Cardiac muscle cell (in vitro differentiated cells and primary cell): ENCODE results near the gene RNF121. TPM values are rescaled to one million over a fixed set of nuclear protein-coding genes. Genes with fewer than 3 reads are reported as not detected.

Experiments used
- DNase-seq, 2 donors: peaks; one replicate each; pipeline versions ENCODE4 v3.0.0 to v3.0.0-alpha.2; 2010 to 2017; ENCODE audit warnings: low read depth in 1 of 2, low spot score in 1 of 2
- H3K27ac ChIP-seq: fragments of 200-600 bp; sonication (generic); 2 replicates; pipeline ENCODE4 v1.5.1; 2016
- H3K27me3 ChIP-seq: fragments of 200-600 bp; sonication (generic); 2 replicates; pipeline ENCODE4 v1.6.0; 2016; ENCODE audit warnings: control low read depth
- H3K36me3 ChIP-seq: fragments of 200-600 bp; sonication (generic); 2 replicates; pipeline ENCODE4 v1.5.1; 2016; ENCODE audit warnings: control low read depth
- H3K4me1 ChIP-seq: fragments of 200-600 bp; sonication (generic); 2 replicates; pipeline ENCODE4 v1.8.1; 2017; ENCODE audit warnings: low read depth, mild to moderate bottlenecking, mixed run types
- H3K4me3 ChIP-seq: fragments of 200-600 bp; sonication (generic); 2 replicates; pipeline ENCODE4 v1.5.1; 2016; ENCODE audit warnings: mild to moderate bottlenecking
- H3K9me3 ChIP-seq: fragments of 200-600 bp; sonication (generic); 2 replicates; pipeline ENCODE4 v1.5.1; 2017; ENCODE audit warnings: low read depth, mild to moderate bottlenecking, control low read depth
- polyA plus RNA-seq: library from polyadenylated mRNA; unstranded; fragments of >200 nt; fragmentation: Nextera tagmentation; extraction: Ambion mirVana; gene quantifications from 2 replicates; pipeline ENCODE4 v1.2.1, GENCODE V29; 2016
- total RNA-seq: library from RNA; depleted of rRNA; stranded (reverse); fragments of >200 nt; gene quantifications from 2 replicates; pipeline ENCODE4 v1.2.3, GENCODE V29; 2016
- TF ChIP-seq, protein P1 (sequence below): IDR thresholded peaks from 2 replicates; pipeline ENCODE4 v1.5.1; 2012; ENCODE audit warnings: low read depth, mild to moderate bottlenecking, low read length

Gene RNF121
- total and polyA plus RNA-seq, 2 experiments from 2014 or later, result 16.2 to 27.7 TPM

DNA sequence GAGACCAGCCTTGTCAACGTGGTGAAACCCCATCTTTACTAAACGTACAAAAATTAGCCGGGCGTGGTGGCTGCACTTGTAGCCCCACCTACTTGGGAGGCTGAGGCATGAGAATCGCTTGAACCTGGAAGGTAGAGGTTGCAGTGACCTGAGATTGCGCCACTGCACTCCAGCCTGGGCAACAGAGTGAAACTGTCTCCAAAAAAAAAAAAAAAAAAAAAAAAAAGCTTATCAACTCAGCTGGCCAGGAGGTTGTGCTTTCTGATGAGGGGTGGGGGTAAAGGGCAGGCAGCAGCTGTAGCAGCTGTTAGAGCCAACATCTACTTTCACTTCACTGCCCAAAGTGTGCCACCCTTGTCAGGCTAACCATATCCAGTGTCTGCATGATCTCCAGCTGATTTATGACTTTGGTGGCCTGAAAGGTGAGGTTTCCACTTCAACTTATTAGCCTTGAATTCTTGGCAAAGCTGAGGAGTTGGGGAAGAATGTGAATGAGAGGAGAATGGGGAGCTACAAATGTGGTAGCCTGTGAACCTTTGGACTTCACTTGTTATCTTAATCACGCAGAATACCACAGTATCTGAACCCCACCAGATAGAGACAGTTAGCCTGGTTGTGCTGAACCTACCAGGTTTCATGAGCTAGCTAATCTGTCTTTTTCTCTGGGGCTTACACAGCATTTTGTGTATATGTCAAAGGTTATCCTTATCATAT lies 19.6 kb downstream of the RNF121 start:
- Histone ChIP-seq H3K27me3 (no peaks in the 10 kb centered on the region), H3K36me3 (no peaks in the 10 kb centered on the region), H3K4me1 (no peaks in the 10 kb centered on the region), H3K4me3 (no peak overlapping the region), H3K27ac (peak overlapping the region; percentile 0), H3K9me3 (no peaks in the 10 kb centered on the region)
- TF ChIP-seq, protein P1, sequence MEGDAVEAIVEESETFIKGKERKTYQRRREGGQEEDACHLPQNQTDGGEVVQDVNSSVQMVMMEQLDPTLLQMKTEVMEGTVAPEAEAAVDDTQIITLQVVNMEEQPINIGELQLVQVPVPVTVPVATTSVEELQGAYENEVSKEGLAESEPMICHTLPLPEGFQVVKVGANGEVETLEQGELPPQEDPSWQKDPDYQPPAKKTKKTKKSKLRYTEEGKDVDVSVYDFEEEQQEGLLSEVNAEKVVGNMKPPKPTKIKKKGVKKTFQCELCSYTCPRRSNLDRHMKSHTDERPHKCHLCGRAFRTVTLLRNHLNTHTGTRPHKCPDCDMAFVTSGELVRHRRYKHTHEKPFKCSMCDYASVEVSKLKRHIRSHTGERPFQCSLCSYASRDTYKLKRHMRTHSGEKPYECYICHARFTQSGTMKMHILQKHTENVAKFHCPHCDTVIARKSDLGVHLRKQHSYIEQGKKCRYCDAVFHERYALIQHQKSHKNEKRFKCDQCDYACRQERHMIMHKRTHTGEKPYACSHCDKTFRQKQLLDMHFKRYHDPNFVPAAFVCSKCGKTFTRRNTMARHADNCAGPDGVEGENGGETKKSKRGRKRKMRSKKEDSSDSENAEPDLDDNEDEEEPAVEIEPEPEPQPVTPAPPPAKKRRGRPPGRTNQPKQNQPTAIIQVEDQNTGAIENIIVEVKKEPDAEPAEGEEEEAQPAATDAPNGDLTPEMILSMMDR, result no peak
- DNase-seq, result peak in 1 of 2 donors; percentile 2

DNA sequence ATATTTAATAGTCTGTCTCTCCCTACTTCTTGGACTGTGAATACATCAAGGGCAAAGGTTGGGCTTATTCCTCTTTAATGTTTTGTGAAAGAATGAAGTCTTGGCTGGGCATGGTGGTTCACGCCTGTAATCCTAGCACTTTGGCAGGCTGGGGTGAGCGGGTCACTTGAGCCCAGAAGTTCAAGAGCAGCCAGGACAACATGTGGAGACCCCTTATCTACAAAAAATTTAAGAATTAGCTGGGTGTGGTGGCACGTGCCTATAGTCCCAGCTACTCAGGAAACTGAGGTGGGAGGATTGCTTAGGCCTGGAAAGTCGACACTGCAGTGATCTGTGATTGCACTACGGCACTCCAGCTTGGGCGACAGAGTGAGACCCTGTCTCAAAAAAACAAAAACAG lies 20.2 kb downstream of the RNF121 start:
- H3K4me1 ChIP-seq, result no peaks in the 10 kb centered on the region
- H3K27ac ChIP-seq, result peak overlapping the region; percentile 0
- no peak for DNase-seq
- H3K4me3 ChIP-seq, result no peak overlapping the region
- no peaks in the 10 kb centered on the region for H3K27me3 ChIP-seq
- TF ChIP-seq, protein P1, result no peak
- H3K9me3 ChIP-seq, result no peaks in the 10 kb centered on the region
- H3K36me3 ChIP-seq, result no peaks in the 10 kb centered on the region

DNA sequence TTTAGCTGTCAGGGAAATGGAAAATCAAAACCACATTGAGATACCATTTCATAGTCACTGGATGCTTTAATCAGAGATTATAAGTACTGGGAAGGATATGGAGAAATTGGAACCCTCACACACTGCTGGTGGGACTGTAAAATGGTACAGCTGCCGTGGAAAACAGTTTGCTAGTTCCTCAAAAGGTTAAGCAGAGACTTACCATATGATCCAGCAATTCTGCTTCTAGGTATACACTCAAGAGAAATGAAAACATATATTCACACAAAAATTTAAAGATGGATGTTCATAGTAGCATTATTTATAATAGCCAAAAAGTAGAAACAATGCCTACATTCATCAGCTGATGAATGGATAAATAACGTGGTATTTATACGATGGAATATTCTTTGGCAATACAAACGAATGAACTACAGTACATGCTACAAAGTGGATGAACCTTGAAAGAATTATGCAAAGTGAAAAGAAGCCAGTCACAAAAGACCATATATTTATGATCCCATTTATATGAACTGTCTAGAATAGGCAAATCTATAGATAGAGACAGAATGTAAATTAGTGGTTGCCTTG lies 23.0 kb downstream of the RNF121 start:
- Histone ChIP-seq H3K36me3 (no peaks in the 10 kb centered on the region), H3K9me3 (no peaks in the 10 kb centered on the region), H3K27me3 (no peaks in the 10 kb centered on the region), H3K27ac (no peak overlapping the region), H3K4me3 (no peak overlapping the region), H3K4me1 (no peaks in the 10 kb centered on the region)
- DNase-seq, result peak in 1 of 2 donors; percentile 50
- TF ChIP-seq, protein P1, result no peak

DNA sequence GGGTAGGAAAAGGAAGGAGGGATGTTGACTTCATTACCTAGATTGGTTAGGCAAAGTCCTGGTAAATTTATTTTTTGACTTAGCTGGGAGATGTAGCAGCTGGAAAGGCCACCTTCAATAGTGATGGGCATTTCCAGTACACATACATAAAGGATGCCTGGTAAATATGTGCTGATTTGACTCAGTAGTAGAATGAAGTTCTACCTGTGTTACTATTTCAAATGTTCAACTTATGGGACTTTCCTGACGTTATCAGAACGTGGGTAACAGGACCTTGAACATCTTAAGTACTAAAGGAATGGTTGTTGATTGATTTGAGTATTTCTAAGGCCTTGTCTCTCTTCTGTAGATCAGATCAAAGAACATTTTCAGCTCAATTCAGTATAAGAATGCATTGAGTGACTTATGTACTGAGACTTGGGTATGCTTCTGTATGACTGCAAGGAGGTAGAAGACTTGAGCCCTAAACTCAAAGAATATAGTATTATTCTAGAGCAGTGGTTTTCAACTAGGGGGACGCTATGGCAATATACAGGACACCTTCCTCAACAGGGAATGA lies 27.1 kb downstream of the RNF121 start:
- TF ChIP-seq, protein P1, result no peak

DNA sequence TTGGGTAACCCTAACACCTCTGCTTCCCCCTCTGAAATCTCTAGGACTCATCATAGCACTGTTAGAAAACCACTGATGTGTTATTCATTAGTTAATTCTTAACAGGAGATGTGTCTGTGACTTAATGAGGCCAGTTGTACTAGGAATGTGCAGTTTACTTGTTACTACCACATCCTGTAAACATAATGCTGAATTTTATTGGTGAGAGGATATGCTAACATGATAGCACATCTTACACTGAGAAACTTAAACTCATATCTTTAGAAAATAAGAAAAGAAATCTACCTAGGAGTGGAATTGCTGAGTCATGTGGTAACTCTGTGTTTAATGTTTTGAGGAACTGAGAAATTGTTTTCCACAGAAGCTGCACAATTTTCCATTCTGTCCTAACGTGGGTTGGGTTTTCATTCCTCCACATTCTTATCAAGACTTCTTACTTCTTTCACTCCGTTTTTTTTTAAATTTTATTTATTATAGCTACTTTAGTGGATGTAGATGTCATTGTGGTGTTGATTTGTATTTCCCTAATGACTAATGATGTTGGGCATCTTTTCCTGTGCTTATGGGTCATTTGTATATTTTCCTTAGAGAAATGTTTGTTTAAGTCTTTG lies 33.7 kb downstream of the RNF121 start:
- Histone ChIP-seq H3K27ac (no peak overlapping the region), H3K4me1 (no peaks in the 10 kb centered on the region), H3K9me3 (no peaks in the 10 kb centered on the region), H3K27me3 (no peaks in the 10 kb centered on the region), H3K36me3 (peaks cover 17% of the 10 kb centered on the region), H3K4me3 (no peak overlapping the region)
- DNase-seq, result peak in 1 of 2 donors; percentile 55
- TF ChIP-seq, protein P1, result no peak

More for the DNA sequence above, 27.1 kb downstream of the RNF121 start:
- H3K27me3 ChIP-seq, result no peaks in the 10 kb centered on the region
- H3K9me3 ChIP-seq, result no peaks in the 10 kb centered on the region
- no peaks in the 10 kb centered on the region for H3K4me1 ChIP-seq
- no peak for DNase-seq
- no peak overlapping the region for H3K4me3 ChIP-seq
- H3K36me3 ChIP-seq, result peaks cover 3% of the 10 kb centered on the region
- H3K27ac ChIP-seq, result no peak overlapping the region
